GM12873 (cell line): ENCODE results near the gene MIER2.

ENCODE experiments used
- TF ChIP-seq, protein P1 (sequence below): IDR thresholded peaks from 2 replicates; pipeline ENCODE4 v1.5.1; 2012; ENCODE audit warnings: low read depth, mild to moderate bottlenecking, moderate library complexity, low read length, control low read depth; ENCODE audit not compliant: insufficient read depth; ENCODE audit errors: missing control alignments

The MIER2 gene

DNA sequence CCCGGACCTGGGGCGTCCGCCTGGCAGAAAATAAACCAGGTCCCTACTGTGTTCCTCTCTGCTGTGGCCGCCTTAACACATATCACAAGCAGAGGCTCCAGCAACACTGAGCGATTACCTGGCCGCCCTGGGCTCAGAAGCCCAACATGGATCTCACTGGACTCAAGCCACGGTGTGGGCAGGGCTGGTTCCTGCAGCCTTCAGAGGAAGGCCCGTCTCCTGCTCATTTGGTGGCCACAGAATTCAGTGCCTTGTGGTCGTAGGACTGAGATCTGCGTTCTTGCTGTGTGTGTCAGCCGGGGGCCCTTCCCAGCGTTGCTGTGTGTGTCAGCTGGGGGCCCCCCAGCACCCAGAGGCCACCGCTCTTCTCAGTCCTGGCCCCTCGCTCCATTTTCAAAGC is 34.1 kb upstream of the MIER2 start:
- TF ChIP-seq, protein P1, sequence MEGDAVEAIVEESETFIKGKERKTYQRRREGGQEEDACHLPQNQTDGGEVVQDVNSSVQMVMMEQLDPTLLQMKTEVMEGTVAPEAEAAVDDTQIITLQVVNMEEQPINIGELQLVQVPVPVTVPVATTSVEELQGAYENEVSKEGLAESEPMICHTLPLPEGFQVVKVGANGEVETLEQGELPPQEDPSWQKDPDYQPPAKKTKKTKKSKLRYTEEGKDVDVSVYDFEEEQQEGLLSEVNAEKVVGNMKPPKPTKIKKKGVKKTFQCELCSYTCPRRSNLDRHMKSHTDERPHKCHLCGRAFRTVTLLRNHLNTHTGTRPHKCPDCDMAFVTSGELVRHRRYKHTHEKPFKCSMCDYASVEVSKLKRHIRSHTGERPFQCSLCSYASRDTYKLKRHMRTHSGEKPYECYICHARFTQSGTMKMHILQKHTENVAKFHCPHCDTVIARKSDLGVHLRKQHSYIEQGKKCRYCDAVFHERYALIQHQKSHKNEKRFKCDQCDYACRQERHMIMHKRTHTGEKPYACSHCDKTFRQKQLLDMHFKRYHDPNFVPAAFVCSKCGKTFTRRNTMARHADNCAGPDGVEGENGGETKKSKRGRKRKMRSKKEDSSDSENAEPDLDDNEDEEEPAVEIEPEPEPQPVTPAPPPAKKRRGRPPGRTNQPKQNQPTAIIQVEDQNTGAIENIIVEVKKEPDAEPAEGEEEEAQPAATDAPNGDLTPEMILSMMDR, result no peak

DNA sequence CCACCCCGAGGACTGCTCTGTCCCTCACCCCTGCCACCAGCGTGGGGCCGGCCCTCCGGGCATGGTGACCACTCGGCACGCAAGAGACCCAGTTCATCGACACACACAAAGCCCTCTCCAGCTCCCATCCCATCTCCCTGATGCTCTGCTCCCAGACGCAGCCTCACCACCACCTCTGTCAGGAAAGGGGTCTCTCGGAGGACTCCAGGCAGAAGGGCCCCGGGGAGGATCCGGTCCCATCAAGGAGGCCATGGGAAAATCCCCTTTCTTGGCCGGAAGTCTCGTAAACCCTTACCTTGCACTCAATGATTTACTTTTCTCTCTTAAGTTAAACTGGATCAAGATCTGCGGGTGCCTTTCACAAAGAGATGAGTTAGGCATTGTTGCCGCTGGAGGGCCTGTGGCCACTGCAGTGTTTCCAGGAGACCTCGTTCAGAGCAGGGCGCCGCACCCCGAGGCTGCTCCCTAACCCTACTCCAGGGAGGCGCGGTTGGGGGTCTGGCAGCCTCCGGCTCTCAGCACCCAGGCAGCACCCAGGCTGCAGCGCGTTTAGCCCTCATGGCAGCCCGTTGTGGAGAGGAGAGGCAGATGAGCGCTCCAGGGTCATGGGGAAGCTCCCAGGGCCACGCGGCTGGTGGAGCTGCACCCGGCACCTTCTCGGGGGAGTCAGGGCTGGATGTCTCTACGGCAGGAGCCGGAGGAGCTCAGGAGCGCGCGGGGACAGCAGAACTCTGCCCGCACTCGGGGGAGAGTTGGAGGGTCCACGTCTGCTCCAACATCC is 33.4 kb upstream of the MIER2 start:
- TF ChIP-seq, protein P1, result no peak

DNA sequence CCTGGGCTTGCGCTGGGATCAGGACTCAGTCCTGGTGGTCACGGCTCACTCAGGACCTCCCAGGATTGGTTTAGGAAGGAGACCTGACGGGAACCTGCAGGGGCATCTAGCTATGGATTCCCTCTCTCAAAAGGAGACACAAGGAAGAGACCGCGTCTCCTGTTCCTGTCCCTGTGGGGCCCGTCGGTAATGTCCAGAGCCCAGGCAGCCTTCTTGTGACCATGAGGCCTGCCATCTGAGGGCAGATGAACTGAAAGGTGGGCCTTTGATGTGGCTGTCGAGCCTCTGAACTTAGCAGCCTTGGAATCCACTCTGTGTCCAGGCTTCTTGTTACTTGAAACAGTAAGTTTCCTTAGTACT is 31.5 kb upstream of the MIER2 start:
- TF ChIP-seq, protein P1, result no peak

DNA sequence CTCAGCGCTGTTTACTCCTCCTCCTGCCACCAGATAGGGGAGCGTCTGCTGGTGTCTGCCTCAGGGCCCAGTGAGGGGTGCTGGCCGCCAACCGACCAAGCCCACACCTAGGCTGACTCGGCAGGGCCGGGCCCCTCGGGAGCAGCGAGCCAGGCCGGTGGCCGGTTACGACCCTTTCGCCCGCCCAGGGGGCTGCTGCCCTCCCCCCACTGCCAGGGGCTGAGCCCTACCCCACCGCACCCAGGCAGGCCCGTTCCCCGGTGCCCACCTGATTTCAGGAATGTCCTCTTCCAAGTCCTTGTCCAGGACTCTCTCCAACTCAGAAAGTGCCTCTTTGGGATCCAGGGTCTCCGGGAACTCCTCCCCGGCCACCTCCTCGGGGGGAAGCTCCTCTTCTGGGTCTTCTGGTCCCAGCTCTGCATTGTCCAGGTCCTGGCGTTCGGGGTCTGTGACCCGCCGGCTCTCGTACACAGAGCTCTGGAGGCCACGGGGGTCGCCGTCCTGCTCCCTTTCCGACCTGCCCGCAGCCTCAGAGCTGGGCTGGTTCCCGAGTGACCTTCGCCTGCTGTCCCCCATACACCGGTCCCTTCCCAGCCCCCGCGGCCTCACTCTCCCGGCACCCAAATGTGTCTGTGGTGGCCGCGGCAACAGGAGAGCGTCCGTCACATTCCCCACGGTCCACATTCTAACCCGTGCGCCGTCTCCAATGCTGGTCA is 31.0 kb upstream of the MIER2 start:
- TF ChIP-seq, protein P1, result no peak

DNA sequence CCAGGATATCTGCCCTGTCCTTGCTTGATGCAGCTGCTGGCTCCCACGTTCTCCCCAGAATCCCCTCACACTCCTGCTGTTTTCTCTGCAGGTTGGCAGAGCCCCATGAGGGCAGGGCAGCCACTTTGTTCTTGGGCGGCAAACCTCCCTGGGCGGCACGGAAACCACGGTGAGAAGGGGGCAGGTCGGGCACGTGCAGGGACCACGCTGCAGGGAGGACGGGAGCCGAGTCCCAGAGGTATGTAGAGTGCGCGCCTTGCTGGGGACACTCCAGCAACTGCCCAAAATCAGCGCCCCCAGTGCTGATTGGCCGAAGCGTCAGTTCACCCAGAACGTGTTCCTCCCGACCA is 30.3 kb upstream of the MIER2 start:
- TF ChIP-seq, protein P1, result no peak

DNA sequence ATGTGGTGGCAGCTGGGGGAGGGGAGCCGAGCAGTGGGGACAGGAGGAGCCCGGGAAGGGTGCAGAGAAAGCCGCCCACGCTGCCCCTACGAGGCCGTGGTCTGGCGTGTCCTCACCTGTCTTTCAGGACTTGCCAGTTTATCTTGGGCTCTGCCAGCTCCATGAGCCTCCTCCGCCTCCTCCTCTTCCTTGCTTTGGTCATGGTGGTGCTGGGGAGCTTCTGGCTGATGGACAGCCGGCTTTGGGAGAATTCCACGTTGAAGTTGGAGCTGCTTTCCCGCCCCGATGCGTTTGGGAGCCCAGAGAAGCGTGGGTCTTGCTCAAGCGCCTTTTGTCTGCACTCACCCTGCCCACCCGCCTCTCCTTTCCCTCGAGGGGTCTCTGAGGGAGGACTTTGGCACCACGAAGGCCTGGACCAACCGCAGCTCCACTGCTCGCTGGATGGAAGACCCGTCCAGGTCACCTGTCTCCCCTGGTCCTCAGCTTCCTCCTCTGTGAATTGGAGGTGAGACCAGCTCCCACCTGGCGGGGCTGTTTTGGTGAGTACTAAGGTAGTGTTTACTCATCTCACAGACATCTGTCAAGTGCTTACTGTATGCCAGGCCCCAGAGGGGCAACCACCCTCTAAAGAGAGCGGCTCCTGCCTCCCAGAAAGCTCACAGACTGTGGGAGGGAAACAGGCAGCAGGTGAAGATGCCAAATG is 29.7 kb upstream of the MIER2 start:
- TF ChIP-seq, protein P1, result no peak
